ENCODE measurements around the gene KIF6.

- TF ChIP-seq POLR2A (IDR thresholded peaks at IDR 0.05) (no peak), CTCF (IDR thresholded peaks at IDR 0.05) (no peak)
These were observed 47.5 kb upstream of the KIF6 start for GRCh38 chr6:39772559-39773273.
